Stimulated activated CD4-positive, alpha-beta T cell treated with anti-CD3 and anti-CD28 coated beads, Interleukin-1b, Interleukin-23, amount 100 ng/mL, for 24 hours (primary cell): Measurements from ENCODE around the gene STAG1.
"Not testable (repeated sequence)": the region's sequence is repeated elsewhere in the genome, so short reads cannot be mapped to it uniquely, and the experiment has no call there.

Experiments
- DNase-seq, 4 experiments: peaks; one replicate each; pipeline ENCODE4 v3.0.0-alpha.2; 2020; ENCODE audit warnings: low read depth in 4 of 4, low spot score in 1 of 4

Gene STAG1

GRCh38 chr3:136414476-136414875 is 337.7 kb downstream of the STAG1 start:
- no peak for DNase-seq

GRCh38 chr3:136412307-136412706 is 339.9 kb downstream of the STAG1 start:
- no peak for DNase-seq

- DNase-seq: no peak
Measured at GRCh38 chr3:136409549-136409948, 342.6 kb downstream of the STAG1 start.

- DNase-seq: no peak
Measured at GRCh38 chr3:136404056-136404455, 348.1 kb downstream of the STAG1 start.

GRCh38 chr3:136396916-136397315 is 355.3 kb downstream of the STAG1 start:
- DNase-seq: no peak

GRCh38 chr3:136390574-136390973 is 361.6 kb downstream of the STAG1 start:
- no peak for DNase-seq

GRCh38 chr3:136387031-136387430 is 365.1 kb downstream of the STAG1 start:
- DNase-seq: no peak

- DNase-seq: no peak
Measured at GRCh38 chr3:136385457-136385856, 366.7 kb downstream of the STAG1 start.

GRCh38 chr3:136381051-136381450 is 371.1 kb downstream of the STAG1 start:
- DNase-seq: no peak

- no peak for DNase-seq
Measured at GRCh38 chr3:136380530-136380929, 371.6 kb downstream of the STAG1 start.

- DNase-seq: no peak
Measured at GRCh38 chr3:136378011-136378410, 374.2 kb downstream of the STAG1 start.

GRCh38 chr3:136377508-136377907 is 374.7 kb downstream of the STAG1 start:
- no peak for DNase-seq

- not testable (repeated sequence) for DNase-seq
Measured at GRCh38 chr3:136375800-136376199, 376.4 kb downstream of the STAG1 start.

- DNase-seq: no peak
Measured at GRCh38 chr3:136366289-136366688, 385.9 kb downstream of the STAG1 start.

GRCh38 chr3:136353461-136353860 is 398.7 kb downstream of the STAG1 start:
- DNase-seq: no peak

GRCh38 chr3:136351905-136352304 is 400.3 kb downstream of the STAG1 start:
- no peak for DNase-seq

GRCh38 chr3:136351351-136351750 is 400.8 kb downstream of the STAG1 start:
- no peak for DNase-seq

- no peak for DNase-seq
Measured at GRCh38 chr3:136350557-136350956, 401.6 kb downstream of the STAG1 start.

GRCh38 chr3:136350132-136350531 is 402.0 kb downstream of the STAG1 start:
- DNase-seq: no peak

GRCh38 chr3:136346486-136346885 is 405.7 kb downstream of the STAG1 start:
- no peak for DNase-seq

- DNase-seq: no peak
Measured at GRCh38 chr3:136343873-136344555, 408.2 kb downstream of the STAG1 start.

- DNase-seq: no peak
Measured at GRCh38 chr3:136343446-136343845, 408.7 kb downstream of the STAG1 start.

GRCh38 chr3:136336329-136337100 is 415.7 kb downstream of the STAG1 start:
- no peak for DNase-seq
